Muscle of leg (tissue), 11 donors: ENCODE measurements around the gene SESN3. TPM values are rescaled to one million over a fixed set of nuclear protein-coding genes. Genes with fewer than 3 reads are reported as not detected.

Experiments
- DNase-seq: peaks from one replicate; pipeline ENCODE4 v3.0.0; 2013
- H3K27ac ChIP-seq: one replicate; pipeline ENCODE4 v1.5.1; 2013; ENCODE audit warnings: mild to moderate bottlenecking, low read length, control low read depth
- H3K27me3 ChIP-seq: one replicate; pipeline ENCODE4 v1.6.1; 2013; ENCODE audit warnings: low read length; ENCODE audit not compliant: control insufficient read depth, insufficient read depth
- H3K36me3 ChIP-seq: one replicate; pipeline ENCODE4 v1.6.1; 2013; ENCODE audit warnings: low read length; ENCODE audit not compliant: control insufficient read depth, insufficient read depth
- H3K4me1 ChIP-seq: one replicate; pipeline ENCODE4 v1.6.1; 2013; ENCODE audit warnings: low read length; ENCODE audit not compliant: control insufficient read depth, insufficient read depth
- H3K4me3 ChIP-seq: one replicate; pipeline ENCODE4 v1.5.1; 2013; ENCODE audit warnings: low read length, control low read depth
- H3K9me3 ChIP-seq: replicated peaks from 2 replicates; pipeline ENCODE4 v1.6.1; 2013; ENCODE audit warnings: low read depth, low read length; ENCODE audit not compliant: control insufficient read depth
- WGBS: methylation state at CpG from one replicate; pipeline ENCODE4 v1.1.5; 2013; ENCODE audit warnings: missing lambda C conversion rate; ENCODE audit not compliant: insufficient coverage; 5-methylcytosine and 5-hydroxymethylcytosine counted together
- polyA plus RNA-seq, 8 donors: library from polyadenylated mRNA; unstranded; fragments of 120-200 nt; gene quantifications; one replicate each; pipeline versions ENCODE4 v1.2.1 to v1.2.3, GENCODE V29; 2013; ENCODE audit warnings: inconsistent platforms in 1 of 8, low replicate concordance in 1 of 8; ENCODE audit not compliant: insufficient read length in 8 of 8, insufficient read depth in 1 of 8
- total RNA-seq: library from RNA; stranded (reverse); fragments of 120-200 nt; gene quantifications from one replicate; pipeline ENCODE4 v1.2.4, GENCODE V29; 2013

SESN3 gene
- total and polyA plus RNA-seq, 9 donors, result 60.8 to 115 (median 97.2) TPM

- Histone ChIP-seq H3K36me3 (no peaks in the 10 kb centered on the region), H3K27ac (no peak overlapping the region), H3K9me3 (no peaks in the 10 kb centered on the region), H3K4me1 (peaks cover 36% of the 10 kb centered on the region), H3K4me3 (no peak overlapping the region), H3K27me3 (peaks cover 2% of the 10 kb centered on the region)
- peak; percentile 69 for DNase-seq
These were observed 76.5 kb downstream of the SESN3 start for GRCh38 chr11:95154514-95154913.

- Histone ChIP-seq H3K4me3 (no peak overlapping the region), H3K27me3 (peaks cover 2% of the 10 kb centered on the region), H3K4me1 (peaks cover 41% of the 10 kb centered on the region), H3K27ac (no peak overlapping the region), H3K9me3 (no peaks in the 10 kb centered on the region), H3K36me3 (no peaks in the 10 kb centered on the region)
- WGBS, result no CpG with 5 or more reads among the region's 1 CpG
- DNase-seq, result no peak
These were observed 77.2 kb downstream of the SESN3 start for GRCh38 chr11:95153857-95154246.

DNA sequence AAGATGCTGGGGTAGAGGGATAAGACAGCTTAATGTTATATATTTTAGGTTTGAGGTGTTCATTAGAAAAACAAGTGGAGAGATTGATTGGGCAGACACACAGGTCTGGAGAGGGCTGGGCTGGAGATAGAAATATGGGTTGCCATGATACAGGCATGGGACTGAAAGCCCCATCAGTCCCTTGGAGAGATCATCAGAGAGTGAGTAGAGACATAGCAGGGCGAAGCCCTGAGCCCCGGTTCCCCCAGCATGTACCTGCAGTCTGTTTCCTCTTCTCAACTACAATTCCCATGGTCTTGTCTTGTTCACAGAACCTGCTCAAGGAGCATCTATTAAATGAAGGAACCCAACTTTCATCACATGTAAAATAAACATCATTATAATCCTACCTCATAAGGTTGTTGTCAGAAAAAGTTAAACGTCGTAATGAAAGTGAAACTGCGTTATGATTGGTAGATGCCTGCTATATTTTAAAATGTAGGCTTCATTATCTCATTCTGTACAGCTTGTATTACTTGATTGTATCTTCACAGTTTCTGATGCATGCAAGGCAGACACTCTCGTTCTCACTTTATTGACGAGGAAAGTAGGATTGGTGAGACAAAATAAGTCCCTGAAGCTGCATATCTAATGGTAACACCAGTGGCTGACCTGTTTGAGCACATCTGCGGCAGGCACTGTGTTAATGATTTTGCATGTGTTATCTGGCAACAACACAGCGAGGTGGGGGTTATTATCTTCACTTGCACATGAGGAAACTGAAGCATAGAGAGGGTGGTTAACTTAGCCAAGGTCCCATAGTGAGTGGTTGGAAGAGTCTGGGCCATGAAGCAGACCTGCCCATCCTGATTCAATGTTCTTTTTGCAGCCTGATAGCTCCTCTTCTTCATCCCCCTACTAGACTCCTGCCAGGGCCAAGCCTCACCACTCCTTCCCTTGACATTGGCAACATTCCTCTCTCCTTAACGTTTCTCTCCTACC is 77.8 kb downstream of the SESN3 start:
- no peak for DNase-seq
- no peak overlapping the region for H3K4me3 ChIP-seq

GRCh38 chr11:95150956-95151684 is 79.9 kb downstream of the SESN3 start:
- H3K36me3 ChIP-seq, result no peaks in the 10 kb centered on the region
- WGBS, result under 1% methylated on average over 52 of the region's 55 CpGs
- peak; percentile 98 for DNase-seq
- peak overlapping the region; percentile 96 for H3K27ac ChIP-seq
- peaks cover 2% of the 10 kb centered on the region for H3K27me3 ChIP-seq
- H3K9me3 ChIP-seq, result no peaks in the 10 kb centered on the region
- H3K4me1 ChIP-seq, result peaks cover 44% of the 10 kb centered on the region
- peak overlapping the region; percentile 88 for H3K4me3 ChIP-seq

More for the DNA sequence above, 77.8 kb downstream of the SESN3 start:
- Histone ChIP-seq H3K27ac (no peak overlapping the region), H3K27me3 (peaks cover 2% of the 10 kb centered on the region), H3K4me1 (peaks cover 46% of the 10 kb centered on the region), H3K9me3 (no peaks in the 10 kb centered on the region), H3K36me3 (no peaks in the 10 kb centered on the region)
- WGBS, result 74% methylated on average over 6 of the region's 10 CpGs

GRCh38 chr11:95149651-95150364 is 81.2 kb downstream of the SESN3 start:
- Histone ChIP-seq H3K4me3 (peak overlapping the region; percentile 88), H3K27ac (peak overlapping the region; percentile 96), H3K36me3 (no peaks in the 10 kb centered on the region), H3K4me1 (peaks cover 44% of the 10 kb centered on the region), H3K27me3 (peaks cover 2% of the 10 kb centered on the region), H3K9me3 (no peaks in the 10 kb centered on the region)
- WGBS, result 30% methylated on average over 9 of the region's 23 CpGs
- peak; percentile 46 for DNase-seq

GRCh38 chr11:95148938-95149337 is 82.1 kb downstream of the SESN3 start:
- 63% methylated on average over 2 of the region's 2 CpGs for WGBS
- Histone ChIP-seq H3K4me1 (peaks cover 44% of the 10 kb centered on the region), H3K27ac (peak overlapping the region; percentile 25), H3K4me3 (no peak overlapping the region), H3K9me3 (no peaks in the 10 kb centered on the region), H3K27me3 (peaks cover 2% of the 10 kb centered on the region), H3K36me3 (no peaks in the 10 kb centered on the region)
- no peak for DNase-seq

GRCh38 chr11:95148406-95148805 is 82.6 kb downstream of the SESN3 start:
- no peaks in the 10 kb centered on the region for H3K36me3 ChIP-seq
- peak overlapping the region; percentile 42 for H3K27ac ChIP-seq
- H3K4me3 ChIP-seq, result no peak overlapping the region
- H3K27me3 ChIP-seq, result peaks cover 2% of the 10 kb centered on the region
- no peak for DNase-seq
- H3K4me1 ChIP-seq, result peaks cover 44% of the 10 kb centered on the region
- H3K9me3 ChIP-seq, result no peaks in the 10 kb centered on the region

DNA sequence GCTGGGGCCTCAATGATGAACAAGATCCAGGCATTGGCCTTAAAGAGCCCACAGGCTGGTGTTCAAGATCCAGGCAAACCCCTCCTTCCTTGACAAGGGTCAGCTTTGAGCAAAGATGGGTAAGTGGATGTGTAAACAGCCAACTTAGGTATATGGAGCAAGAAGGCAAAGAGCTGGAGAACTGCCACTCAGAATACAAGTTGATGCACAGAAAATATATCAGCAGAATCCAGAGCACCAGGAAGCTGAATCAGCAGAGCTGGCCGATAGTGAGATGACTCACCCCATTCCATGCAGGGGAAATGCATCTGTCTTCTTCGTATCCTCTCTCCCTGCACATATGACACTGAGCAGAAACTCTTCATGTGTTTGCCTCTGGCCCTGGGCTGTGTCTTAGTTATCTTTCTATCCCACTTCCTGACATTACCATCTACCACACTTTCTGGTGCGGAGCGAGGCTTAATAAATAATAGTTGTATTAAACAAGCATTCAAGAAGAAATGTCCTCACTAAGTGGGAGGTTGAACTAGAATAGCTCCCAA is 83.6 kb downstream of the SESN3 start:
- H3K27me3 ChIP-seq, result peaks cover 2% of the 10 kb centered on the region
- no peaks in the 10 kb centered on the region for H3K9me3 ChIP-seq
- 0% methylated on average over 2 of the region's 4 CpGs for WGBS
- H3K4me1 ChIP-seq, result peaks cover 44% of the 10 kb centered on the region
- H3K27ac ChIP-seq, result peak overlapping the region; percentile 74
- no peak overlapping the region for H3K4me3 ChIP-seq
- peak; percentile 85 for DNase-seq
- no peaks in the 10 kb centered on the region for H3K36me3 ChIP-seq

DNA sequence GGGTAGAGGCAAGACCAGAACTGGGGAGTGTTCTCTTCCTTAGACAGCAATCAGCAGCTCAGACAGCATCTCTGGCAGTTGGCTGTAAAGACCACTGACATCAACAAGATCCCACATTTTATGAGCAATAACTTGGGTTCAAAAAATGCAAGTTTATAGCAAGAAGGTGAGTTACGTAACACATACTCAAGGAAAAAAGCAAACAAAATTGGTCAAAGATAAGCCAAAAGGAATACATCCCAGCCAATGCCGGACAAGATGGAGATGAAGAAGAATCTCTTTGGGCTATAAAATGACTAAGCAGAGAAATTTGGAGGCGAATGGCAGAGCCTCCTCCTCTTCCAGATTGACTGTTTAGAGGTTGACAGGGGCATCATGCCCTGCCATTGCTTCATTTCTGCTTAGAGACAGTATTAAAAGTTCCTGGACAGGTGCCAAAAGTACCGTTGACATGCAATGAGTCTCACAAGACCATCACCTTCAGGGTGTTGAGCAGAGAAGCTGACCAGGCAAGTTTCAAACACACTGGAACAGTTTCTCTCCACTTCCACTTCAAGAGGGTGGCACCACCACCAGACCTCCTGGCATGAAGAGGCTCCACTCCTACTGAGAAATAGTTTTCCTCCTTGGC is 85.5 kb downstream of the SESN3 start:
- DNase-seq, result no peak
- no peaks in the 10 kb centered on the region for H3K9me3 ChIP-seq
- WGBS, result 56% methylated on average over 2 of the region's 4 CpGs
- H3K36me3 ChIP-seq, result no peaks in the 10 kb centered on the region
- H3K4me1 ChIP-seq, result peaks cover 30% of the 10 kb centered on the region
- H3K27me3 ChIP-seq, result peaks cover 4% of the 10 kb centered on the region
- H3K27ac ChIP-seq, result no peak overlapping the region
- H3K4me3 ChIP-seq, result no peak overlapping the region
